DOHH2 (cell line): Measurements from ENCODE around the gene UMAD1.

Experiments
- CTCF ChIP-seq: fragments of 200-600 bp; sonication (generic); IDR thresholded peaks from one replicate; pipeline ENCODE4 v1.5.1; 2014; ENCODE audit warnings: antibody characterized with exemption, mild to moderate bottlenecking, low read depth, low read length; ENCODE audit not compliant: poor library complexity, severe bottlenecking
- EZH2phosphoT487 ChIP-seq: fragments of 200-600 bp; sonication (generic); IDR thresholded peaks from 2 replicates; pipeline ENCODE4 v1.6.1; 2017; ENCODE audit warnings: borderline replicate concordance, mild to moderate bottlenecking, antibody characterized with exemption, low read length, moderate library complexity, mixed read lengths

DNA sequence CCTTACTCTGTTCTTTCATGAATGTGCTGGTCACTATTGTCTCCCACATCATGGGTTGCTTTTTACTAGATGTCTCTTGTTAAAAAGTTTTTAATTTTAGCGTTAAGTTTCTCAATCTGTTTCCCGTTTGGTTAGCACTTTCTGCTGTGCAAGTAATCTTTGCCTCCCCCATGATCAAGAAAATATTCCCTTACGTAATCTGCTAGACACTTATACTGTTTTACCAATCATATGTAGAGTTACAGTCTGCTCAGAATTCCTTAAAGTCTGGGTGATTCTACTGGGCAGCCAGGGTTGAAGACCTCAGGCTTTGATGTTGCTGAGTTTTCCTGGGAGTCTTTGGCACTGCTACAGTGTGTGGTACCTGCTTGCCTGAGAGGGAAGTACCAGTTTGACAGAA lies 116.0 kb downstream of the UMAD1 start:
- TF ChIP-seq CTCF (no peak), EZH2phosphoT487 (no peak)
